Upper lobe of right lung (tissue), 1 donor: ENCODE results near the gene HS6ST3. TPM values are rescaled to one million over a fixed set of nuclear protein-coding genes. Genes with fewer than 3 reads are reported as not detected.

Experiments
- ATAC-seq: fragments of 200-7000 bp; cut with Tn5 transposase; one replicate; pipeline ENCODE4 v1.9.1; 2020; ENCODE audit warnings: mild to moderate bottlenecking, moderate library complexity
- DNase-seq: peaks from one replicate; pipeline ENCODE4 v3.0.0-alpha.2; 2020
- H3K27ac ChIP-seq: fragments of 200-600 bp; one replicate; pipeline ENCODE4 v1.8.0; 2022
- H3K27me3 ChIP-seq: fragments of 200-600 bp; one replicate; pipeline ENCODE4 v1.8.0; 2022; ENCODE audit warnings: mild to moderate bottlenecking
- H3K36me3 ChIP-seq: fragments of 200-600 bp; one replicate; pipeline ENCODE4 v1.8.0; 2022
- H3K4me1 ChIP-seq: fragments of 200-600 bp; one replicate; pipeline ENCODE4 v1.8.0; 2022
- H3K4me3 ChIP-seq: fragments of 200-600 bp; one replicate; pipeline ENCODE4 v1.8.0; 2022; ENCODE audit warnings: mild to moderate bottlenecking
- H3K9me3 ChIP-seq: fragments of 200-600 bp; one replicate; pipeline ENCODE4 v1.8.0; 2022
- CTCF ChIP-seq: fragments of 200-600 bp; IDR thresholded peaks from one replicate; pipeline ENCODE4 v1.8.0; 2022; ENCODE audit warnings: antibody characterized with exemption
- intact Hi-C: fragments of 100-400 bp; cut with DNase I; formaldehyde crosslinking; loops from one replicate; pipeline ENCODE4 v1.11.0; 2022
- total RNA-seq: library from RNA; stranded (reverse); fragmentation: NEBNext Ultra II Directional; extraction: Animal tissue kit (Norgen Biotek cat#: 25700); gene quantifications from one replicate; pipeline ENCODE4 v1.2.1, GENCODE V29; 2021
- donor health status: DM: no; HTN: yes; CAD: no; lungs with severe emphysema.

HS6ST3 gene
- total RNA-seq, 1 donor from 2014 or later = not detected

GRCh38 chr13:96141032-96141431 is 51.1 kb downstream of the HS6ST3 start:
- Histone ChIP-seq H3K4me1 (no peaks in the 10 kb centered on the region), H3K4me3 (no peak overlapping the region), H3K9me3 (no peaks in the 10 kb centered on the region), H3K27ac (no peak overlapping the region), H3K36me3 (no peaks in the 10 kb centered on the region), H3K27me3 (no peaks in the 10 kb centered on the region)
- TF ChIP-seq CTCF = no peak
- ATAC-seq = no peak
- intact Hi-C loops = no loop called here
- DNase-seq = no peak

GRCh38 chr13:96159725-96160124 is 69.8 kb downstream of the HS6ST3 start:
- intact Hi-C loops = no loop called here
- H3K27ac ChIP-seq = no peak overlapping the region
- no peak for TF ChIP-seq CTCF
- no peaks in the 10 kb centered on the region for H3K9me3 ChIP-seq
- H3K27me3 ChIP-seq = no peaks in the 10 kb centered on the region
- DNase-seq (no peak), ATAC-seq (no peak)
- H3K36me3 ChIP-seq = no peaks in the 10 kb centered on the region
- no peak overlapping the region for H3K4me3 ChIP-seq
- H3K4me1 ChIP-seq = no peaks in the 10 kb centered on the region

GRCh38 chr13:96161141-96161540 is 71.2 kb downstream of the HS6ST3 start:
- no peaks in the 10 kb centered on the region for H3K4me1 ChIP-seq
- DNase-seq (no peak), ATAC-seq (no peak)
- no peaks in the 10 kb centered on the region for H3K9me3 ChIP-seq
- H3K4me3 ChIP-seq = no peak overlapping the region
- intact Hi-C loops = no loop called here
- H3K27me3 ChIP-seq = no peaks in the 10 kb centered on the region
- TF ChIP-seq CTCF = no peak
- no peak overlapping the region for H3K27ac ChIP-seq
- H3K36me3 ChIP-seq = no peaks in the 10 kb centered on the region

- Histone ChIP-seq H3K27me3 (no peaks in the 10 kb centered on the region), H3K4me1 (no peaks in the 10 kb centered on the region), H3K9me3 (no peaks in the 10 kb centered on the region), H3K27ac (no peak overlapping the region), H3K4me3 (no peak overlapping the region), H3K36me3 (no peaks in the 10 kb centered on the region)
- intact Hi-C loops = no loop called here
- DNase-seq (no peak), ATAC-seq (no peak)
- TF ChIP-seq CTCF = no peak
These were observed 75.9 kb downstream of the HS6ST3 start for GRCh38 chr13:96165840-96166239.

GRCh38 chr13:96172066-96172465 is 82.2 kb downstream of the HS6ST3 start:
- no peak for DNase-seq
- Histone ChIP-seq H3K27me3 (no peaks in the 10 kb centered on the region), H3K4me3 (no peak overlapping the region), H3K9me3 (no peaks in the 10 kb centered on the region), H3K4me1 (no peaks in the 10 kb centered on the region), H3K36me3 (no peaks in the 10 kb centered on the region), H3K27ac (no peak overlapping the region)
- no peak for TF ChIP-seq CTCF
- intact Hi-C loops = no loop called here
- no peak for ATAC-seq

GRCh38 chr13:96178759-96179158 is 88.9 kb downstream of the HS6ST3 start:
- intact Hi-C loops = no loop called here
- H3K36me3 ChIP-seq = no peaks in the 10 kb centered on the region
- no peaks in the 10 kb centered on the region for H3K27me3 ChIP-seq
- no peaks in the 10 kb centered on the region for H3K4me1 ChIP-seq
- no peaks in the 10 kb centered on the region for H3K9me3 ChIP-seq
- no peak overlapping the region for H3K27ac ChIP-seq
- DNase-seq = no peak
- ATAC-seq = no peak
- no peak overlapping the region for H3K4me3 ChIP-seq
- TF ChIP-seq CTCF = no peak
